Activated T-helper 17 cell treated with anti-CD3 and anti-CD28 coated beads, Interleukin-2, amount 50 U/mL, for 72 hours (primary cell): ENCODE results near the gene CAMKMT. TPM values are rescaled to one million over a fixed set of nuclear protein-coding genes. Genes with fewer than 3 reads are reported as not detected.

Experiments used
- ATAC-seq: fragments of 150-1000 bp; cut with Tn5 transposase; replicated peaks from 2 replicates; pipeline ENCODE4 v1.10.0; 2021; ENCODE audit warnings: mild to moderate bottlenecking, moderate library complexity
- H3K27ac Mint-ChIP-seq: one replicate; pipeline ENCODE4 v1.8.0; 2022; ENCODE audit warnings: mixed read lengths
- H3K27me3 Mint-ChIP-seq: one replicate; pipeline ENCODE4 v1.8.0; 2022; ENCODE audit warnings: mixed read lengths
- H3K36me3 Mint-ChIP-seq: one replicate; pipeline ENCODE4 v1.8.0; 2022; ENCODE audit warnings: low read depth, mild to moderate bottlenecking, mixed read lengths
- H3K4me1 Mint-ChIP-seq: one replicate; pipeline ENCODE4 v1.8.0; 2022; ENCODE audit warnings: mixed read lengths
- H3K4me3 Mint-ChIP-seq: one replicate; pipeline ENCODE4 v1.8.0; 2022; ENCODE audit warnings: mild to moderate bottlenecking, mixed read lengths
- H3K9me3 Mint-ChIP-seq: one replicate; pipeline ENCODE4 v1.8.0; 2022; ENCODE audit warnings: mixed read lengths
- total RNA-seq, 2 donors: library from RNA; stranded (reverse); gene quantifications; one replicate each; pipeline ENCODE4 v1.2.3, GENCODE V29; 2022

Gene CAMKMT
- total RNA-seq, 2 donors from 2014 or later: 13.4 TPM

GRCh38 chr2:44529448-44529847 is 167.7 kb downstream of the CAMKMT start:
- H3K36me3 Mint-ChIP-seq: peaks cover 31% of the 10 kb centered on the region
- H3K27me3 Mint-ChIP-seq: no peaks in the 10 kb centered on the region
- no peak overlapping the region for H3K4me3 Mint-ChIP-seq
- ATAC-seq: no peak
- no peak overlapping the region for H3K27ac Mint-ChIP-seq
- H3K9me3 Mint-ChIP-seq: peaks cover 2% of the 10 kb centered on the region
- H3K4me1 Mint-ChIP-seq: no peaks in the 10 kb centered on the region

- Mint-ChIP-seq H3K4me3 (no peak overlapping the region), H3K27me3 (no peaks in the 10 kb centered on the region), H3K9me3 (no peaks in the 10 kb centered on the region), H3K4me1 (no peaks in the 10 kb centered on the region), H3K27ac (no peak overlapping the region), H3K36me3 (peaks cover 20% of the 10 kb centered on the region)
- ATAC-seq: no peak
Observed at GRCh38 chr2:44531289-44531688, 169.5 kb downstream of the CAMKMT start.

GRCh38 chr2:44532031-44532430 is 170.3 kb downstream of the CAMKMT start:
- no peak for ATAC-seq
- Mint-ChIP-seq H3K9me3 (no peaks in the 10 kb centered on the region), H3K4me1 (no peaks in the 10 kb centered on the region), H3K36me3 (peaks cover 18% of the 10 kb centered on the region), H3K4me3 (no peak overlapping the region), H3K27ac (no peak overlapping the region), H3K27me3 (no peaks in the 10 kb centered on the region)

GRCh38 chr2:44533508-44533907 is 171.8 kb downstream of the CAMKMT start:
- peaks cover 18% of the 10 kb centered on the region for H3K36me3 Mint-ChIP-seq
- no peaks in the 10 kb centered on the region for H3K9me3 Mint-ChIP-seq
- no peak for ATAC-seq
- no peak overlapping the region for H3K27ac Mint-ChIP-seq
- no peak overlapping the region for H3K4me3 Mint-ChIP-seq
- H3K4me1 Mint-ChIP-seq: no peaks in the 10 kb centered on the region
- no peaks in the 10 kb centered on the region for H3K27me3 Mint-ChIP-seq

- no peaks in the 10 kb centered on the region for H3K4me1 Mint-ChIP-seq
- ATAC-seq: no peak
- no peak overlapping the region for H3K4me3 Mint-ChIP-seq
- H3K36me3 Mint-ChIP-seq: peaks cover 18% of the 10 kb centered on the region
- H3K9me3 Mint-ChIP-seq: no peaks in the 10 kb centered on the region
- H3K27me3 Mint-ChIP-seq: no peaks in the 10 kb centered on the region
- H3K27ac Mint-ChIP-seq: no peak overlapping the region
Observed at GRCh38 chr2:44535376-44535775, 173.6 kb downstream of the CAMKMT start.

- Mint-ChIP-seq H3K9me3 (no peaks in the 10 kb centered on the region), H3K27me3 (no peaks in the 10 kb centered on the region), H3K4me3 (no peak overlapping the region), H3K4me1 (no peaks in the 10 kb centered on the region), H3K36me3 (peaks cover 16% of the 10 kb centered on the region), H3K27ac (no peak overlapping the region)
- ATAC-seq: no peak
Observed at GRCh38 chr2:44537264-44537663, 175.5 kb downstream of the CAMKMT start.

- Mint-ChIP-seq H3K27ac (no peak overlapping the region), H3K4me3 (no peak overlapping the region), H3K4me1 (no peaks in the 10 kb centered on the region), H3K27me3 (no peaks in the 10 kb centered on the region), H3K9me3 (no peaks in the 10 kb centered on the region), H3K36me3 (no peaks in the 10 kb centered on the region)
- no peak for ATAC-seq
Observed at GRCh38 chr2:44542520-44542919, 180.8 kb downstream of the CAMKMT start.

GRCh38 chr2:44543773-44544725 is 182.3 kb downstream of the CAMKMT start:
- H3K4me3 Mint-ChIP-seq: no peak overlapping the region
- no peak overlapping the region for H3K27ac Mint-ChIP-seq
- no peaks in the 10 kb centered on the region for H3K36me3 Mint-ChIP-seq
- no peak for ATAC-seq
- H3K27me3 Mint-ChIP-seq: no peaks in the 10 kb centered on the region
- H3K9me3 Mint-ChIP-seq: no peaks in the 10 kb centered on the region
- H3K4me1 Mint-ChIP-seq: no peaks in the 10 kb centered on the region

- H3K4me3 Mint-ChIP-seq: no peak overlapping the region
- no peaks in the 10 kb centered on the region for H3K9me3 Mint-ChIP-seq
- no peak overlapping the region for H3K27ac Mint-ChIP-seq
- no peak for ATAC-seq
- no peaks in the 10 kb centered on the region for H3K36me3 Mint-ChIP-seq
- no peaks in the 10 kb centered on the region for H3K27me3 Mint-ChIP-seq
- no peaks in the 10 kb centered on the region for H3K4me1 Mint-ChIP-seq
Observed at GRCh38 chr2:44545005-44545404, 183.3 kb downstream of the CAMKMT start.

GRCh38 chr2:44546459-44547127 is 184.8 kb downstream of the CAMKMT start:
- Mint-ChIP-seq H3K27ac (no peak overlapping the region), H3K9me3 (no peaks in the 10 kb centered on the region), H3K27me3 (no peaks in the 10 kb centered on the region), H3K36me3 (no peaks in the 10 kb centered on the region), H3K4me1 (no peaks in the 10 kb centered on the region), H3K4me3 (no peak overlapping the region)
- no peak for ATAC-seq

- Mint-ChIP-seq H3K4me3 (no peak overlapping the region), H3K27me3 (no peaks in the 10 kb centered on the region), H3K27ac (no peak overlapping the region), H3K4me1 (no peaks in the 10 kb centered on the region), H3K9me3 (no peaks in the 10 kb centered on the region), H3K36me3 (no peaks in the 10 kb centered on the region)
- ATAC-seq: no peak
Observed at GRCh38 chr2:44547718-44548117, 186.0 kb downstream of the CAMKMT start.

GRCh38 chr2:44548221-44549098 is 186.7 kb downstream of the CAMKMT start:
- Mint-ChIP-seq H3K4me1 (no peaks in the 10 kb centered on the region), H3K9me3 (no peaks in the 10 kb centered on the region), H3K4me3 (no peak overlapping the region), H3K27ac (no peak overlapping the region), H3K36me3 (no peaks in the 10 kb centered on the region), H3K27me3 (no peaks in the 10 kb centered on the region)
- ATAC-seq: no peak

- Mint-ChIP-seq H3K9me3 (no peaks in the 10 kb centered on the region), H3K36me3 (no peaks in the 10 kb centered on the region), H3K27me3 (no peaks in the 10 kb centered on the region), H3K27ac (no peak overlapping the region), H3K4me3 (no peak overlapping the region), H3K4me1 (no peaks in the 10 kb centered on the region)
- no peak for ATAC-seq
Observed at GRCh38 chr2:44549099-44549471, 187.3 kb downstream of the CAMKMT start.

- no peaks in the 10 kb centered on the region for H3K36me3 Mint-ChIP-seq
- H3K4me3 Mint-ChIP-seq: no peak overlapping the region
- no peaks in the 10 kb centered on the region for H3K4me1 Mint-ChIP-seq
Observed at GRCh38 chr2:44549856-44550255, 188.1 kb downstream of the CAMKMT start.

More at GRCh38 chr2:44549856-44550255, 188.1 kb downstream of the CAMKMT start:
- Mint-ChIP-seq H3K9me3 (no peaks in the 10 kb centered on the region), H3K27ac (no peak overlapping the region), H3K27me3 (no peaks in the 10 kb centered on the region)
- no peak for ATAC-seq
